Measurements from ENCODE around the gene ZNF444.

The ZNF444 gene

GRCh38 chr19:56121180-56122167, 19.6 kb upstream of the ZNF444 start, which contains the start of gene ZNF787:
Gene ZNF787, minus strand, starts transcription at chr19:56121295. Its CDS starts 18,078 bp downstream, at chr19:56103217.
- in situ Hi-C loops (cut with MboI; ENCODE audit: low sequenced_read_pairs): no loop called here

GRCh38 chr19:56123266-56123891, 17.7 kb upstream of the ZNF444 start:
- in situ Hi-C loops (cut with MboI; ENCODE audit: low sequenced_read_pairs): no loop called here

DNA sequence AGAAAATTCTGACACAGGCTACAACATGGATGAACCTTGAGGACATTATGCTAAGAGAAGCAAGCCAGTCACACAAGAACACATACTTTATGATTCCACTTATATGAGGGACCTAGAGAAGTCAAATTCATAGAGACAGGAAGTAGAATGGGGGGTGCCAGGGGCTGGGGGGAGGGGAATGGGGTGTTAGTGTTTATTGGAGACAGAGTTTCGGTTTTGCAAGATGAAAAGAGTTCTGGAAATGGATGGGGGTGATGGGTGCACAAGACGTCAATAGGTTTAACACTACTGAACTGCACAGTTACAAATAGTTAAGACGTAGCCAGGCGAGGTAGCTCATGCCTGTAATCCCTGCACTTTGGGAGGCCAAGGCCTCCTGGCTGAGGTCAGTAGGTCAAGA, 16.5 kb upstream of the ZNF444 start:
- in situ Hi-C loops (cut with MboI; ENCODE audit: low sequenced_read_pairs): no loop called here

DNA sequence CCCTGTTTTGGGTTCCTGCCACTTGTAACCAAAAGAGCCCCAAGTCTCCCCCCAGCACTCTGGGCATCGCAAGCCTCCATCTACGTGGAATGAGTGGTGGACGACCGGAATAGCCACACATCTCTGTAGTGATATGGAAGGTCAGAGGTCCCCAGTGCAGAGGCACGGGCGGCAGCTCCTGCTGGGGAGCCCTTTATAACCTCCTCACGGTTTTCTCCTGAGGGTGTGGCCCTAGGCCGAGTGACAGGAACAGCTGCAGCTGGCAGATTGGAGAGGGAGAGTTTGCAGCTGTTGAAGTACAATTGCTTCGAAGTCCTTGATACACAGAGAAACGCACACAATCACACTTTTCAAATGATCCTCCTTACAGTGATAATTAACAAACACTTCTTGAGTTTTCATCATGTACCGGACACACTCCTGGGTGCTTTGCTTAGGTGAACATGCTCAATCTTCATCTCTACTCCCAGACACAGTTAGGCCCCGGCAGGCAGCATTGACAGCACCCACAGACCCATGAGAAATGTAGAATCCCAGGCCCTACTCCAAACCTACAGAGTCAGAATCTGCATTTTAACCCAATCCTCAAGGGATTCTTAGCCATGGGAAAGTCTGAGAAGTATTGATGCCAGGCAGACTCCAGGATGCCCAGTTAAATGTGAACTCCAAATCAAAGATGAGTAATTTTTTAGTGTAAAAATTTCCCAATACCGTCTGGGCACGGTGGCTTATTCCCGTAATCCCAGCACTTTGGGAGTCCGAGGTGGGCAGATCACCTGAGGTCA, 15.1 kb upstream of the ZNF444 start:
- in situ Hi-C loops (cut with MboI; ENCODE audit: low sequenced_read_pairs): no loop called here

DNA sequence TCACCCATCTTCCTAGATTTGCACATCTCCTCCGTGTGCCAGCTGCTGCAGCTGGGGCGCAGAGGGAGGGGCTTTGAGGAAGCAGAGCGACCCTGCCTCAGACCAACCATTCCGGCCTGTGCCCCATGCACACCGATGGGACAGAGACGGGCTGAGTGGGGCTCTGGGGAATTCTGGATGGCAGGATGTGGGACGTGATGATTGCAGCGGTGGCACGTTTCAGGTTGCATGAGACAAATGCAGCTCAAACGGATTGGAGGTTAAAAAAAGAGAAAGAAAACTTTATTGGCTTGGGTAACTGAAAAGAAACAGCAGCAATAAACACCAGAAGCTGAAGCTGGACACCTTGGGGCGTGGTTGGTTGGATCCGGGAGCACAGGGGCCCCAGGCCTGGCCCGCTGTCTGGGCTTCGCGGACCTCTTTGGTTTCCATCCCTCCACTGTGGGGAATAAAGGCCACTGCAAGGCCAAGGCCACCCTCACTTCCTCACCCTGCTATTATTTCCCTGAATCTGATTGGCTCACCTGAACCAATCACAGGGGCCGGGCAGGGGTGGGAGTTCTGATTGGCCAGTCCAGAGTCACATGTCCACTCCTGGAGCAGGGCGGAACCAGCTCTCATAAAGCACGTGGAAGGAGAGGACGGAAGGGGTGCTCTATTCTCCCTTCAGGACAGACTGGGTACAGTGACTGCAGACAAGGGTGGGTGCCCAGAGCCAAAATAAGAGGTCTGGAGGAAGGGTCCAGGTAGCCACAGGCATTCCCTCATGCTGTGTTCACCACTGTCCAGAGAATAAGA, 13.9 kb upstream of the ZNF444 start:
- in situ Hi-C loops (cut with MboI; ENCODE audit: low sequenced_read_pairs): no loop called here

DNA sequence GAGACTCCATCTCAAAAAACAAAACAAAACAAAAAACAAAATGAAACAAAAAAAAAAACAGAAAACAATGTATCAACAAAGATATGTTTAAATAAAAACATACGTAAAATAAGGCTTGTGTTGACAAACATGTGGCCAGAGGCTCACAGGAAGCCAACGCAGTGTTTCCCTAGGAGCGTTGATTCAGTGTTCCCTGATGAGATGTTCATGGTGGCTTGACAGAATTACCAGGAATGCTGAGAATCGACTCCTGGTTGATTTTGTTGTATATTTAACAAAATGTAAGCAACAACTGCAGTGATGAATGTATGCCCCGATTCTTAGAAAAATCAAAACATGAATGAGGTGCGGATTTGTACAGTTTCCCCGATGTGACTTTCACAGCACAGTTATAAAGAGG, 11.1 kb upstream of the ZNF444 start:
- in situ Hi-C loops (cut with MboI; ENCODE audit: low sequenced_read_pairs): no loop called here

GRCh38 chr19:56131651-56132050, 9.4 kb upstream of the ZNF444 start:
- in situ Hi-C loops (cut with MboI; ENCODE audit: low sequenced_read_pairs): no loop called here

DNA sequence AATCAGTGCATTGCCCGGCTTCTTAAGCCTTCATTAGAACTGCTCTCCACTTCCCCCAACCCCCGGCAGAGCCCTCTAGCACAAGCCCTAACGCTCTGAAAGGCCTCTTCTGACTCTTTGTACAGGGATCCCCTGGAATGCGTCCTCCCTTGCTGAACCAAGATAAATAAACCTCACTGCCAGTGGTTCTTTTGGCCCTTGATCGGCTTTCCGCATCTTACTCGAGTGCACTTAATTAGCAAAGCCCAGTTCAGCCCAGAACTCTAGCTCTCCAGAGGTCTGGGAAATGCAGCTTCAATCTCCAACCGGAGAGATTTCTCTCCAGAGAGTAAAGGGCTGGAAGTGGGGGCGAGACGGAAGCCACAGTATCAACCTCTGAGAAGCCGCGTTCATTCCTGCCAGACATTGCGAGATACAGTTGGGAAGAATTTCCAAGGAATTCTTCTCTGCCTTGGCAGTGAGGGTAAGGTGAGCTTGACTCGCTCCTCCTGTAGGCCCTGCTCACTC, 8.7 kb upstream of the ZNF444 start:
- in situ Hi-C loops (cut with MboI; ENCODE audit: low sequenced_read_pairs): no loop called here

GRCh38 chr19:56133858-56134653, 7.0 kb upstream of the ZNF444 start:
- in situ Hi-C loops (cut with MboI; ENCODE audit: low sequenced_read_pairs): no loop called here

DNA sequence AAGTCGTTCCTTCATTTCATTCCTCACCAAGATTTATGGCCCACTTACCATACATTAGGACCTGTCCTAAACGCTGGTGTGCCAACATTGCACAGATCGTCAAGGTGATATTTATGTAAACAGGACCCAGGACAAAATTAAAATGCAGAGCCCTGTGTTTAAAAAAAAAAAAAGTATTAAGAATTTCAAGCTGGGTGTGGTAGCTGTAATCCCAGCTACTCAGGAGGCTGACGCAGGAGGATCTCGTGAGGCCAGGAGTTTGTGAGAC, 6.5 kb upstream of the ZNF444 start:
- in situ Hi-C loops (cut with MboI; ENCODE audit: low sequenced_read_pairs): no loop called here

DNA sequence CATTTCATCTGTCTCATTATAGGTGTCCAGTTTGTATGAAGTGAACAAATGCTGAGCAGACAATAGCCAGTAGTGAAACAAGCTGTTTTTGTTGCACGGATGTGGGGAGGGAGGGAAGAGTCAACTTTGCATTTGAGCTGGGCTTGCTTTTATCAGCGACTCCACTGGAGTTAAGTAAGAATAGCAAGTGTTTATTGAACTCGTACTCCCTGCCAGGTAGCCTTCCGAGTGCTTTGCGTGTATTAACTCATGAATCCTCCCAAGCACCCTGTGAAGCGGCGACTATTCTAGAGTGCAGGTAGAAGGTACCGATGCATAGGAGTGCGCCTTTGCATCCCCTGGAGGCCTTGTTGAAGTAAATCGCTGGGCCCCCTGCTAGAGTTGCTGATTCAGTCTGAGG, 4.7 kb upstream of the ZNF444 start:
- in situ Hi-C loops (cut with MboI; ENCODE audit: low sequenced_read_pairs): no loop called here

- in situ Hi-C loops (cut with MboI; ENCODE audit: low sequenced_read_pairs): no loop called here
These were observed 3.7 kb upstream of the ZNF444 start for GRCh38 chr19:56137405-56137804.

DNA sequence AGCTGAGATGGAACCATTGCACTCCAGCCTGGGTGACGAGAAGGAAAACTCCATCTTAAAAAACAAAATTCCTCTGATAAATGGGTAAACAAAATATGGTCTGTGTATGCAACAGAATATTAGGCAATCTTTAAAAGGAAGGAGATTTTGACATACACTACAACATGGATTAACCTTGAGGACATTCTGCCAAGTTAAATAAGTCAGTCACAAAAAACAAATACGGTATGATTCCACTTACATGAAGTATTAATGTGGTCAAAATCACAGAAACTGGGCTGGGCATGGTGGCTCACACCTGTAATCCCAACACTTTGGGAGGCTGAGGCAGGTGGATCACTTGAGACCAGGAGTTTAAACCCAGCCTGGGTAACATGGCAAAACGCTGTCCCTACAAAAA, 3.0 kb upstream of the ZNF444 start:
- in situ Hi-C loops (cut with MboI; ENCODE audit: low sequenced_read_pairs): no loop called here

- in situ Hi-C loops (cut with MboI; ENCODE audit: low sequenced_read_pairs): no loop called here
These were observed 1.1 kb upstream of the ZNF444 start for GRCh38 chr19:56139847-56140582.

DNA sequence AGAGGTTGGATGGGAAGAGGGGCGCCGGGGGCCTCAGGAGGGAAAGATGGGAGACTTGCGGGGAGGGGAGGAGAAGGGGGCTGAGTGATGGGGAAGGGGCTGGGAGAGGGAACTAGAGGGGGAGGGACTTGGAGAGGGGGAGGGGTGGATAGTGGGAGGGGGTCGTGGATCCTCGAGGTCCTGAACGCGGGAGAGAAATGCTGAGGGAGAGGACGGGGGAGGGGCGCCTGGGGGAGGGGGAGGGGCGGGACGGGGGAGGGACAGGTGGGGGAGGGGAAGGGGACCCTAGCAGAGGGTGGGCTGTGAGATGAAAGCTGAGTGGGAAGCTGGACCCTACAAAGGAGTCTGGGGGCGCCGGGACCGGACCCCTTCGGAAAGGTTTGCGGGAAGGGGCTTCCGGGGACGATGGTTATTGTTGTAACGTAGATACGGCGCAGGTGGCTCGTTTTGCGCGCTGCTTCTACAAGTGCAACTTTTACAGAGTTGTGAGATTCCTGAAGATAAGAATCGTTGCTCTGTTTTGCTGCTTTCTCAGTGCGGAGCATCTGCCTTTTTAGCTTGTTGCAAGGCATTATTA, 418 bp downstream of the ZNF444 start:
- in situ Hi-C loops (cut with MboI; ENCODE audit: low sequenced_read_pairs): no loop called here

- in situ Hi-C loops (cut with MboI; ENCODE audit: low sequenced_read_pairs): no loop called here
These were observed 1.1 kb downstream of the ZNF444 start for GRCh38 chr19:56142087-56142787.

- in situ Hi-C loops (cut with MboI; ENCODE audit: low sequenced_read_pairs): no loop called here
These were observed 1.9 kb downstream of the ZNF444 start for GRCh38 chr19:56142897-56143434.

- in situ Hi-C loops (cut with MboI; ENCODE audit: low sequenced_read_pairs): no loop called here
These were observed 3.3 kb downstream of the ZNF444 start for GRCh38 chr19:56144376-56144775.
